ENCODE data around the gene PEPD. TPM values are rescaled to one million over a fixed set of nuclear protein-coding genes. Genes with fewer than 3 reads are reported as not detected.

The PEPD gene
- total RNA-seq, 1 donor from 2014 or later, result 39.2 TPM

- Mint-ChIP-seq H3K36me3 (ENCODE audit: insufficient read depth) (no peaks in the 10 kb centered on the region), H3K4me1 (ENCODE audit: low read depth) (peaks cover 10% of the 10 kb centered on the region), H3K4me3 (ENCODE audit: low read depth) (no peak overlapping the region), H3K27ac (no peak overlapping the region), H3K27me3 (peaks cover 4% of the 10 kb centered on the region), H3K9me3 (ENCODE audit: low read depth) (no peaks in the 10 kb centered on the region)
- no peak for TF ChIP-seq CTCF (IDR thresholded peaks at IDR 0.05; ENCODE audit: unreplicated experiment)
- DNase-seq (ENCODE audit: low spot score, unreplicated experiment), result no peak
These were observed 3.0 kb downstream of the PEPD start for GRCh38 chr19:33518541-33518940.

- no peak for TF ChIP-seq CTCF (IDR thresholded peaks at IDR 0.05; ENCODE audit: unreplicated experiment)
- H3K36me3 Mint-ChIP-seq (ENCODE audit: insufficient read depth), result no peaks in the 10 kb centered on the region
- H3K27me3 Mint-ChIP-seq, result peaks cover 4% of the 10 kb centered on the region
- no peak overlapping the region for H3K27ac Mint-ChIP-seq
- H3K9me3 Mint-ChIP-seq (ENCODE audit: low read depth), result no peaks in the 10 kb centered on the region
- no peak for DNase-seq (ENCODE audit: low spot score, unreplicated experiment)
- H3K4me3 Mint-ChIP-seq (ENCODE audit: low read depth), result no peak overlapping the region
- peaks cover 10% of the 10 kb centered on the region for H3K4me1 Mint-ChIP-seq (ENCODE audit: low read depth)
These were observed 3.7 kb downstream of the PEPD start for GRCh38 chr19:33517922-33518321.

GRCh38 chr19:33515921-33516320 lies 5.7 kb downstream of the PEPD start:
- H3K27me3 Mint-ChIP-seq, result no peaks in the 10 kb centered on the region
- DNase-seq (ENCODE audit: low spot score, unreplicated experiment), result no peak
- H3K9me3 Mint-ChIP-seq (ENCODE audit: low read depth), result no peaks in the 10 kb centered on the region
- H3K4me3 Mint-ChIP-seq (ENCODE audit: low read depth), result no peak overlapping the region
- no peaks in the 10 kb centered on the region for H3K36me3 Mint-ChIP-seq (ENCODE audit: insufficient read depth)
- TF ChIP-seq CTCF (IDR thresholded peaks at IDR 0.05; ENCODE audit: unreplicated experiment), result no peak
- peaks cover 4% of the 10 kb centered on the region for H3K4me1 Mint-ChIP-seq (ENCODE audit: low read depth)
- no peak overlapping the region for H3K27ac Mint-ChIP-seq

GRCh38 chr19:33514885-33515551 lies 6.6 kb downstream of the PEPD start:
- no peaks in the 10 kb centered on the region for H3K9me3 Mint-ChIP-seq (ENCODE audit: low read depth)
- H3K4me1 Mint-ChIP-seq (ENCODE audit: low read depth), result no peaks in the 10 kb centered on the region
- H3K4me3 Mint-ChIP-seq (ENCODE audit: low read depth), result no peak overlapping the region
- TF ChIP-seq CTCF (IDR thresholded peaks at IDR 0.05; ENCODE audit: unreplicated experiment), result no peak
- no peak overlapping the region for H3K27ac Mint-ChIP-seq
- no peaks in the 10 kb centered on the region for H3K36me3 Mint-ChIP-seq (ENCODE audit: insufficient read depth)
- H3K27me3 Mint-ChIP-seq, result no peaks in the 10 kb centered on the region
- no peak for DNase-seq (ENCODE audit: low spot score, unreplicated experiment)

- H3K4me1 Mint-ChIP-seq (ENCODE audit: low read depth), result no peaks in the 10 kb centered on the region
- TF ChIP-seq CTCF (IDR thresholded peaks at IDR 0.05; ENCODE audit: unreplicated experiment), result no peak
- no peak overlapping the region for H3K4me3 Mint-ChIP-seq (ENCODE audit: low read depth)
- no peaks in the 10 kb centered on the region for H3K27me3 Mint-ChIP-seq
- DNase-seq (ENCODE audit: low spot score, unreplicated experiment), result no peak
- no peaks in the 10 kb centered on the region for H3K36me3 Mint-ChIP-seq (ENCODE audit: insufficient read depth)
- H3K9me3 Mint-ChIP-seq (ENCODE audit: low read depth), result no peaks in the 10 kb centered on the region
- H3K27ac Mint-ChIP-seq, result no peak overlapping the region
These were observed 8.2 kb downstream of the PEPD start for GRCh38 chr19:33513424-33513823.

Data from progenitor cell of endocrine pancreas (in vitro differentiated cells).